HepG2 (cell line): Measurements from ENCODE around the gene ELAC1. TPM values are rescaled to one million over a fixed set of nuclear protein-coding genes. Genes with fewer than 3 reads are reported as not detected.

ENCODE experiments used
- ASH2L ChIP-seq: fragments of 300-600, 200-600 bp; sonication (generic); IDR thresholded peaks from 2 replicates; pipeline ENCODE4 v1.7.0; 2017; ENCODE audit warnings: low read depth, mild to moderate bottlenecking, moderate library complexity, mixed read lengths, low read length; ENCODE audit not compliant: insufficient read length
- ATF7-NPFF ChIP-seq: sonication (generic); formaldehyde crosslinking; IDR thresholded peaks from 2 replicates; pipeline ENCODE4 v1.8.1; 2023; ENCODE audit warnings: mild to moderate bottlenecking, low read depth, missing genetic modification reagents, moderate library complexity
- CEBPG ChIP-seq: IDR thresholded peaks from 2 replicates; pipeline ENCODE4 v1.6.1; 2016
- CENPT ChIP-seq: sonication (generic); formaldehyde crosslinking; IDR thresholded peaks from 2 replicates; pipeline ENCODE4 v1.8.0; 2022; ENCODE audit warnings: low read depth, mild to moderate bottlenecking, moderate library complexity, missing genetic modification reagents
- DPF2 ChIP-seq: sonication (generic); formaldehyde crosslinking; IDR thresholded peaks from 2 replicates; pipeline ENCODE4 v1.4.0; 2020; ENCODE audit warnings: mild to moderate bottlenecking, low read depth, missing genetic modification reagents, borderline replicate concordance
- FOXP4 ChIP-seq: sonication (generic); formaldehyde crosslinking; IDR thresholded peaks from 2 replicates; pipeline ENCODE4 v1.4.0; 2020; ENCODE audit warnings: missing genetic modification reagents
- HDAC1 ChIP-seq: sonication (generic); formaldehyde crosslinking; IDR thresholded peaks from 2 replicates; pipeline ENCODE4 v1.5.1; 2020; ENCODE audit warnings: mild to moderate bottlenecking, missing genetic modification reagents
- HMG20A ChIP-seq: IDR thresholded peaks from 2 replicates; pipeline ENCODE4 v1.6.1; 2016; ENCODE audit warnings: borderline replicate concordance
- KAT2B ChIP-seq: fragments of 150-350 bp; IDR thresholded peaks from 2 replicates; pipeline ENCODE4 v1.6.1; 2014; ENCODE audit warnings: low read depth, low read length, borderline replicate concordance
- POLR2G ChIP-seq: fragments of 200-400 bp; formaldehyde crosslinking; IDR thresholded peaks from 2 replicates; pipeline ENCODE4 v1.6.1; 2018; ENCODE audit warnings: mild to moderate bottlenecking, low read depth, low read length, moderate library complexity
- PRMT3 ChIP-seq: sonication (generic); formaldehyde crosslinking; IDR thresholded peaks from 2 replicates; pipeline ENCODE4 v1.8.1; 2022; ENCODE audit warnings: low read depth, mild to moderate bottlenecking, moderate library complexity, missing genetic modification reagents, borderline replicate concordance
- RXRB ChIP-seq: IDR thresholded peaks from 2 replicates; pipeline ENCODE4 v1.6.1; 2016; ENCODE audit warnings: borderline replicate concordance, missing genetic modification reagents, missing compliant biosample characterization
- SAP130 ChIP-seq: IDR thresholded peaks from 2 replicates; pipeline ENCODE4 v1.6.1; 2016; ENCODE audit warnings: low read depth
- SKI ChIP-seq: fragments of 450-650 bp; IDR thresholded peaks from one replicate; pipeline ENCODE4 v1.6.1; 2018; ENCODE audit warnings: mild to moderate bottlenecking; ENCODE audit not compliant: partially characterized antibody
- SP1 ChIP-seq, 2 experiments: fragments of 450-650 bp in 1 of 2; sonication (generic) in 1 of 2; formaldehyde crosslinking in 1 of 2; IDR thresholded peaks; 2 replicates each; pipeline versions ENCODE4 v1.4.0 to v1.6.1; 2016 to 2020; ENCODE audit warnings: missing genetic modification reagents in 1 of 2
- SRSF4 ChIP-seq: fragments of 200-400 bp; formaldehyde crosslinking; IDR thresholded peaks from one replicate; pipeline ENCODE4 v1.6.1; 2018; ENCODE audit warnings: mild to moderate bottlenecking, low read depth, low read length, moderate library complexity; ENCODE audit not compliant: poor library complexity, severe bottlenecking
- SRY ChIP-seq: sonication (generic); formaldehyde crosslinking; IDR thresholded peaks from 2 replicates; pipeline ENCODE4 v1.8.0; 2022; ENCODE audit warnings: mild to moderate bottlenecking, missing genetic modification reagents
- XRCC5 ChIP-seq: fragments of 200-400 bp; formaldehyde crosslinking; optimal IDR thresholded peaks from 2 replicates; pipeline ENCODE3; 2017; ENCODE audit warnings: mild to moderate bottlenecking, low read length
- ZBTB43 ChIP-seq: sonication (generic); formaldehyde crosslinking; conservative IDR thresholded peaks from 2 replicates; pipeline ENCODE4 v1.4.0; 2020; ENCODE audit warnings: missing genetic modification reagents
- ZNF20 ChIP-seq: sonication (generic); formaldehyde crosslinking; IDR thresholded peaks from 2 replicates; pipeline ENCODE4 v1.4.0; 2020; ENCODE audit warnings: mild to moderate bottlenecking, moderate library complexity, missing genetic modification reagents
- ZNF234 ChIP-seq: sonication (generic); formaldehyde crosslinking; conservative IDR thresholded peaks from 2 replicates; pipeline ENCODE4 v1.5.1; 2020; ENCODE audit warnings: mild to moderate bottlenecking, missing genetic modification reagents
- ZNF431 ChIP-seq: sonication (generic); formaldehyde crosslinking; IDR thresholded peaks from 2 replicates; pipeline ENCODE4 v1.9.0; 2022; ENCODE audit warnings: missing genetic modification reagents, low read depth, mild to moderate bottlenecking, borderline replicate concordance
- ZNF441 ChIP-seq: sonication (generic); formaldehyde crosslinking; IDR thresholded peaks from 2 replicates; pipeline ENCODE4 v1.7.0; 2021; ENCODE audit warnings: missing genetic modification reagents, borderline replicate concordance
- ZNF446 ChIP-seq: sonication (generic); formaldehyde crosslinking; IDR thresholded peaks from 2 replicates; pipeline ENCODE4 v1.5.0; 2020; ENCODE audit warnings: mild to moderate bottlenecking, missing genetic modification reagents
- ZNF558 ChIP-seq: sonication (generic); formaldehyde crosslinking; IDR thresholded peaks from 2 replicates; pipeline ENCODE4 v1.9.0; 2022; ENCODE audit warnings: mild to moderate bottlenecking, missing genetic modification reagents, borderline replicate concordance
- ZNF747 ChIP-seq: sonication (generic); formaldehyde crosslinking; IDR thresholded peaks from 2 replicates; pipeline ENCODE4 v1.8.1; 2023; ENCODE audit warnings: missing genetic modification reagents, mild to moderate bottlenecking, borderline replicate concordance
- ZNF761 ChIP-seq: sonication (generic); formaldehyde crosslinking; conservative IDR thresholded peaks from 2 replicates; pipeline ENCODE4 v1.4.0; 2020; ENCODE audit warnings: mild to moderate bottlenecking, missing genetic modification reagents
- ZSCAN12 ChIP-seq: sonication (generic); formaldehyde crosslinking; IDR thresholded peaks from 2 replicates; pipeline ENCODE4 v1.9.0; 2021; ENCODE audit warnings: mild to moderate bottlenecking, missing genetic modification reagents
- polyA plus RNA-seq, 8 experiments: library from polyadenylated mRNA; depleted of rRNA in 3 of 8; stranded (reverse) in 7 of 8; unstranded in 1 of 8; fragments of >200 nt; fragmentation: Illumina TruSeq in 4 of 8; extraction: Trizol in 4 of 8; gene quantifications; 2 replicates each; pipeline versions ENCODE4 v1.2.1 to v1.2.3, GENCODE V29; 2011 to 2016; ENCODE audit warnings: low read depth in 4 of 8, missing spikeins in 1 of 8, mixed read lengths in 1 of 8; ENCODE audit not compliant: insufficient read depth in 1 of 8
- total RNA-seq, 5 experiments: library from RNA; depleted of rRNA; stranded (reverse); fragments of >200 nt; fragmentation: Illumina TruSeq; extraction: Trizol; gene quantifications; 2 replicates each; pipeline ENCODE4 v1.2.3, GENCODE V29; 2016; ENCODE audit warnings: low read depth in 1 of 5

The ELAC1 gene
- total and polyA plus RNA-seq, 2 of the 13 experiments (the other 11 are each of a cell fraction or from before 2014, with no cell fraction given) = 1.9 to 3.6 TPM

GRCh38 chr18:51030537-51031258 is 62.9 kb downstream of the ELAC1 start (continued):
- 0 out of 2 replicates have a peak, but pooled peaks have one; percentile 10 for TF ChIP-seq ATF7-NPFF
- no peak for TF ChIP-seq CEBPG
- TF ChIP-seq XRCC5 = no peak
- TF ChIP-seq FOXP4 (CRISPR knock-in tag) = 0 out of 2 replicates have a peak, but pooled peaks have one; percentile 23
- TF ChIP-seq POLR2G = no peak
- peak; percentile 23; the same call in 1 of the 2 replicates for TF ChIP-seq SRY (CRISPR knock-in tag)
- TF ChIP-seq RXRB (CRISPR knock-in tag) = no peak
- TF ChIP-seq ZSCAN12 = no peak
- no peak; the same call in 1 of the 2 replicates for TF ChIP-seq ZNF558 (CRISPR knock-in tag)
- TF ChIP-seq ZNF431 (CRISPR knock-in tag) = no peak
- no peak for TF ChIP-seq ZNF441 (CRISPR knock-in tag)
- 0 out of 2 replicates have a peak, but pooled peaks have one; percentile 0 for TF ChIP-seq CENPT (CRISPR knock-in tag)
- no peak for TF ChIP-seq ZNF20 (CRISPR knock-in tag)
- no peak for TF ChIP-seq DPF2 (CRISPR knock-in tag)
- TF ChIP-seq ZNF761 (CRISPR knock-in tag) = no peak
- no peak for TF ChIP-seq SRSF4
- no peak for TF ChIP-seq HMG20A (CRISPR knock-in tag)
- TF ChIP-seq ASH2L = peak; percentile 61
- peak; percentile 83 for TF ChIP-seq SAP130 (CRISPR knock-in tag)
- no peak for TF ChIP-seq ZNF747
- TF ChIP-seq HDAC1 (CRISPR knock-in tag) = peak; percentile 8; the same call in 1 of the 2 replicates
- 0 out of 2 replicates have a peak, but pooled peaks have one; percentile 39 for TF ChIP-seq ZNF234 (CRISPR knock-in tag)
- no peak for TF ChIP-seq KAT2B
- TF ChIP-seq ZNF446 (CRISPR knock-in tag) = 0 out of 2 replicates have a peak, but pooled peaks have one; percentile 16
- no peak for TF ChIP-seq SKI
- no peak for TF ChIP-seq SP1 (IDR thresholded peaks at IDR 0.05)
- TF ChIP-seq SP1 (CRISPR knock-in tag; IDR thresholded peaks at IDR 0.05) = no peak
- 0 out of 2 replicates have a peak, but pooled peaks have one; percentile 55 for TF ChIP-seq ZBTB43
- 0 out of 2 replicates have a peak, but pooled peaks have one; percentile 0 for TF ChIP-seq PRMT3 (CRISPR knock-in tag)
